Astrocyte of the cerebellum (primary cell): ENCODE results near the gene APRT.
"Not testable (repeated sequence)": the region's sequence is repeated elsewhere in the genome, so short reads cannot be mapped to it uniquely, and the experiment has no call there.

Source experiments
- DNase-seq: peaks from one replicate; pipeline ENCODE4 v3.0.0-alpha.2; 2011; ENCODE audit warnings: low read depth
- H3K4me3 ChIP-seq: 2 replicates; pipeline ENCODE4 v1.5.1; 2011; ENCODE audit warnings: mild to moderate bottlenecking, low read depth, low read length, moderate library complexity
- CTCF ChIP-seq: IDR thresholded peaks from 2 replicates; pipeline ENCODE4 v1.5.1; 2012; ENCODE audit warnings: low read length, low read depth, moderate library complexity, mild to moderate bottlenecking; ENCODE audit errors: missing control alignments
- in situ Hi-C: cut with HindIII; loops from 2 replicates; pipeline ENCODE4 v1.10.0; 2017; ENCODE audit warnings: low sequenced_read_pairs

The APRT gene

GRCh38 chr16:88774544-88775393 lies 37.0 kb downstream of the APRT start:
- DNase-seq = no peak
- H3K4me3 ChIP-seq = no peak overlapping the region
- no peak for TF ChIP-seq CTCF
- in situ Hi-C loops = loop anchor here (25.0 kb wide), 1 partner anchor 88 kb away; the partner anchor contains the start of genes GALNS, PABPN1L and TRAPPC2L

- H3K4me3 ChIP-seq = no peak overlapping the region
- no peak for DNase-seq
- in situ Hi-C loops = loop anchor here (25.0 kb wide), 1 partner anchor 88 kb away; the partner anchor contains the start of genes GALNS, PABPN1L and TRAPPC2L
- no peak for TF ChIP-seq CTCF
Observed at GRCh38 chr16:88773812-88774291, 37.9 kb downstream of the APRT start.

- peak; percentile 62 for DNase-seq
- in situ Hi-C loops = loop anchor here (25.0 kb wide), 1 partner anchor 89 kb away; the partner anchor contains the start of genes GALNS, PABPN1L and TRAPPC2L
- no peak for TF ChIP-seq CTCF
- no peak overlapping the region for H3K4me3 ChIP-seq
Observed at GRCh38 chr16:88772871-88773811, 38.6 kb downstream of the APRT start.

GRCh38 chr16:88771781-88772180 lies 39.9 kb downstream of the APRT start:
- not testable (repeated sequence) for DNase-seq, H3K4me3 ChIP-seq
- in situ Hi-C loops = loop anchor here (25.0 kb wide), 1 partner anchor 91 kb away; the partner anchor contains the start of genes GALNS, PABPN1L and TRAPPC2L

- DNase-seq = no peak
- TF ChIP-seq CTCF = no peak
- H3K4me3 ChIP-seq = no peak overlapping the region
- in situ Hi-C loops = loop anchor here (25.0 kb wide), 1 partner anchor 91 kb away; the partner anchor contains the start of genes GALNS, PABPN1L and TRAPPC2L
Observed at GRCh38 chr16:88771294-88771772, 40.4 kb downstream of the APRT start.

GRCh38 chr16:88770461-88771293 lies 41.1 kb downstream of the APRT start:
- H3K4me3 ChIP-seq = no peak overlapping the region
- TF ChIP-seq CTCF = no peak
- in situ Hi-C loops = loop anchor here (25.0 kb wide), 1 partner anchor 92 kb away; the partner anchor contains the start of genes GALNS, PABPN1L and TRAPPC2L
- no peak for DNase-seq
